ENCODE results near the gene VAMP7. TPM values are rescaled to one million over a fixed set of nuclear protein-coding genes. Genes with fewer than 3 reads are reported as not detected.

The VAMP7 gene
- total and polyA plus RNA-seq, 2 of the 13 experiments (the other 11 are each of a cell fraction or from before 2014, with no cell fraction given): 13.4 to 20.7 TPM

DNA sequence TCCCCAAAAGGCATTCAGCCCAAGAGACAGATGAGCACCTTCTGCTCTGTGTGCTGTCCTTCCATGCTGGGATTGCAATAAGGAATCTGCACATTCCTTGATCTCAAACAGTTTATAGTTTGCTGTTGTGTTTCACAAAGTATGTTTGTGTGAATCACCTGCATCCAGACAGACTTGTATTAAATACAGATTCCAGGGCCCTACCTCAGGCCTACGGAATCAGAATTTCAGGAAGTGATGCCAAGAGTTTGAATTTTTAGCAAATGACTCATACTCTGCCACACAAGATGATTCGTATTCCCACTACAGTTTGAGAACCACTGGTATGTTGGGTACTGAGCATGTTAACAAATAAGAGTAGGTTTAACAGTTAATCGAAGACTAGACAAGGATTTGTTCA is 7.0 kb downstream of the VAMP7 start (continued):
- TF ChIP-seq, protein P1, sequence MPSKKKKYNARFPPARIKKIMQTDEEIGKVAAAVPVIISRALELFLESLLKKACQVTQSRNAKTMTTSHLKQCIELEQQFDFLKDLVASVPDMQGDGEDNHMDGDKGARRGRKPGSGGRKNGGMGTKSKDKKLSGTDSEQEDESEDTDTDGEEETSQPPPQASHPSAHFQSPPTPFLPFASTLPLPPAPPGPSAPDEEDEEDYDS (CRISPR knock-in tag; IDR thresholded peaks at IDR 0.05): no peak
- no peak for TF ChIP-seq DNMT3B (CRISPR knock-in tag; conservative IDR thresholded peaks at IDR 0.05)
- no peak for TF ChIP-seq FOXJ3 (CRISPR knock-in tag; IDR thresholded peaks at IDR 0.05; ENCODE audit: borderline replicate concordance)

DNA sequence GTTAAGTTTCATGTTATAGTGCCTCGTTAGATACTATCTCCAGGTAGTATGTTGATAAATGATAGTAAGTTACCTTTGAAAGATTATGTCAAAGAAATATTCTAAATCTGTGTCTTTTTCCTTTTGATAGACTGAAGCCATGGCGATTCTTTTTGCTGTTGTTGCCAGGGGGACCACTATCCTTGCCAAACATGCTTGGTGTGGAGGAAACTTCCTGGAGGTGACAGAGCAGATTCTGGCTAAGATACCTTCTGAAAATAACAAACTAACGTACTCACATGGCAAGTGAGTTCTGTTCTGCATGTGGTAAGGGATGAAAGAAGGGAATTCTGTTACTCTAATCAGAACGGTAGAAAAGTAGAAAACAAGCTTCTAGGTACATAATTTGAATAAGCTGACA is 8.2 kb downstream of the VAMP7 start:
- H3K4me2 ChIP-seq (ENCODE audit: low read depth, low read length): no peak overlapping the region
- DNase-seq (ENCODE audit: low spot score): no peak
- H3K4me1 ChIP-seq (ENCODE audit: insufficient read depth, low read length): no peaks in the 10 kb centered on the region
- H3K79me2 ChIP-seq (ENCODE audit: insufficient read depth, low read length): no peaks in the 10 kb centered on the region
- in situ Hi-C loops (cut with HindIII; ENCODE audit: extremely low pct_ligation_motif_present, low pct_unique_long_range_greater_than_20kb) (no loop called here), intact Hi-C loops (cut with micrococcal nuclease; ENCODE audit: unreplicated experiment) (no loop called here)
- TF ChIP-seq ZNF20 (CRISPR knock-in tag; IDR thresholded peaks at IDR 0.05): no peak
- no peak for TF ChIP-seq NFIB (CRISPR knock-in tag; IDR thresholded peaks at IDR 0.05; ENCODE audit: borderline replicate concordance)
- no peak for TF ChIP-seq REL (CRISPR knock-in tag; conservative IDR thresholded peaks at IDR 0.05)
- TF ChIP-seq ZFP82 (CRISPR knock-in tag; IDR thresholded peaks at IDR 0.05; ENCODE audit: borderline replicate concordance): no peak
- BruUV-seq (replicated peaks): no TSS peak
- H3K36me3 ChIP-seq (replicated peaks in 1 of 2; ENCODE audit: control insufficient read depth in 1 of 2, insufficient read depth in 2 of 2, low read length in 2 of 2): peaks cover 0 to 19% of the 10 kb centered on the region in 2 experiments; a peak in 4 of 5 replicates
- no peak for FAIRE-seq
- no peaks in the 10 kb centered on the region for H3K27me3 ChIP-seq (ENCODE audit: control insufficient read depth in 1 of 2, insufficient read depth in 2 of 2, low read length in 2 of 2)
- H4K20me1 ChIP-seq (ENCODE audit: insufficient read depth, low read length): no peaks in the 10 kb centered on the region
- H3K4me3 ChIP-seq (replicated peaks in 1 of 3; ENCODE audit: insufficient read depth in 1 of 3, low read depth in 2 of 3, low read length in 3 of 3): no peak overlapping the region
- no peak for ATAC-seq
- peaks cover 78% of the 10 kb centered on the region for H3K9me3 ChIP-seq (ENCODE audit: low read length)
- ChIA-PET POLR2A (no interaction called here), CTCF (ENCODE audit: low intra/inter-chr PET ratio, low total read pairs) (no interaction called here)
- no peak overlapping the region for H3K27ac ChIP-seq (ENCODE audit: extremely low read length, insufficient read depth, low read length)
- H3K9ac ChIP-seq (ENCODE audit: insufficient read depth, low read depth, low read length): no peak overlapping the region
- WGBS (ENCODE audit: low lambda C conversion rate): 51% methylated on average over 4 of the region's 4 CpGs
- H2AFZ ChIP-seq (ENCODE audit: low read length): no peak overlapping the region
